Ishikawa (cell line): ENCODE measurements around the gene ZMIZ1.

Source experiments
- EP300 ChIP-seq: IDR thresholded peaks from 2 replicates; pipeline ENCODE4 v1.6.1; 2012; ENCODE audit warnings: borderline replicate concordance
- NFIC ChIP-seq: IDR thresholded peaks from 2 replicates; pipeline ENCODE4 v1.6.1; 2012
- TCF12 ChIP-seq: IDR thresholded peaks from 2 replicates; pipeline ENCODE4 v1.6.1; 2012; ENCODE audit warnings: low read depth
- YY1 ChIP-seq: IDR thresholded peaks from 2 replicates; pipeline ENCODE4 v1.6.1; 2012; ENCODE audit warnings: low read depth
- TF ChIP-seq, protein P1 (sequence below): IDR thresholded peaks from 2 replicates; pipeline ENCODE4 v1.6.1; 2012; ENCODE audit warnings: low read depth, mild to moderate bottlenecking

DNA sequence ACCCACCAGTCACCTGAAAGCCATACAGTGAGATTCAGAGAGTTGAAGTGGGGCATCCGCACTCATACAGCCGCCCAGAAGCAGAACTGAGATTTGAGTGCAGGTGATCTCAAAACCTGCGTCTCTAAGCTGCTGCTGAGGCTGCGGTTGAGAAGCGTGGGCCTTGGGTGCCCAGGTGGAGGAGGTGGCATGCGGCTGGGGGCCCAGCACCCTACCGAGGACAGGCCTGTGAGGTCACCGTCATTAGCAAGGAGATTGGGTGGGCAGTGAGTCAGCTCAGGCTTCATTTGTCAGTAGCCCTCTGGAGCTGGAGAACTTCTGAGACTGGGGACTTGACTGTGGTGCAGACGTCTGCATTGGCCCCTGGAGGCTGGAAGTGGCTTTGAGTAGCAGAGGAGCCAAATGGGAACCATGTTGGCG, 29.8 kb downstream of the ZMIZ1 start:
- TF ChIP-seq NFIC = no peak
- TF ChIP-seq TCF12 = no peak
- TF ChIP-seq YY1 = no peak
- TF ChIP-seq EP300 = no peak
- TF ChIP-seq, protein P1, sequence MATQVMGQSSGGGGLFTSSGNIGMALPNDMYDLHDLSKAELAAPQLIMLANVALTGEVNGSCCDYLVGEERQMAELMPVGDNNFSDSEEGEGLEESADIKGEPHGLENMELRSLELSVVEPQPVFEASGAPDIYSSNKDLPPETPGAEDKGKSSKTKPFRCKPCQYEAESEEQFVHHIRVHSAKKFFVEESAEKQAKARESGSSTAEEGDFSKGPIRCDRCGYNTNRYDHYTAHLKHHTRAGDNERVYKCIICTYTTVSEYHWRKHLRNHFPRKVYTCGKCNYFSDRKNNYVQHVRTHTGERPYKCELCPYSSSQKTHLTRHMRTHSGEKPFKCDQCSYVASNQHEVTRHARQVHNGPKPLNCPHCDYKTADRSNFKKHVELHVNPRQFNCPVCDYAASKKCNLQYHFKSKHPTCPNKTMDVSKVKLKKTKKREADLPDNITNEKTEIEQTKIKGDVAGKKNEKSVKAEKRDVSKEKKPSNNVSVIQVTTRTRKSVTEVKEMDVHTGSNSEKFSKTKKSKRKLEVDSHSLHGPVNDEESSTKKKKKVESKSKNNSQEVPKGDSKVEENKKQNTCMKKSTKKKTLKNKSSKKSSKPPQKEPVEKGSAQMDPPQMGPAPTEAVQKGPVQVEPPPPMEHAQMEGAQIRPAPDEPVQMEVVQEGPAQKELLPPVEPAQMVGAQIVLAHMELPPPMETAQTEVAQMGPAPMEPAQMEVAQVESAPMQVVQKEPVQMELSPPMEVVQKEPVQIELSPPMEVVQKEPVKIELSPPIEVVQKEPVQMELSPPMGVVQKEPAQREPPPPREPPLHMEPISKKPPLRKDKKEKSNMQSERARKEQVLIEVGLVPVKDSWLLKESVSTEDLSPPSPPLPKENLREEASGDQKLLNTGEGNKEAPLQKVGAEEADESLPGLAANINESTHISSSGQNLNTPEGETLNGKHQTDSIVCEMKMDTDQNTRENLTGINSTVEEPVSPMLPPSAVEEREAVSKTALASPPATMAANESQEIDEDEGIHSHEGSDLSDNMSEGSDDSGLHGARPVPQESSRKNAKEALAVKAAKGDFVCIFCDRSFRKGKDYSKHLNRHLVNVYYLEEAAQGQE = no peak
